Panc1 (cell line): ENCODE results near the gene PTGES.

Experiments
- CTCF ChIP-seq: fragments of 450-650 bp; IDR thresholded peaks from 2 replicates; pipeline ENCODE4 v1.5.1; 2017; ENCODE audit warnings: mild to moderate bottlenecking
- REST ChIP-seq, 2 experiments: IDR thresholded peaks; 2 replicates each; pipeline ENCODE4 v1.6.1; 2011 to 2012; ENCODE audit warnings: low read depth in 2 of 2, control low read depth in 1 of 2, low read length in 1 of 2, mild to moderate bottlenecking in 1 of 2, moderate library complexity in 1 of 2; ENCODE audit not compliant: insufficient read depth in 1 of 2
- SIN3A ChIP-seq: IDR thresholded peaks from 2 replicates; pipeline ENCODE4 v1.6.1; 2012; ENCODE audit warnings: low read depth, mild to moderate bottlenecking, low read length, moderate library complexity, borderline replicate concordance; ENCODE audit not compliant: insufficient read depth
- TCF7L2 ChIP-seq: IDR thresholded peaks from 2 replicates; pipeline ENCODE4 v1.6.1; 2011; ENCODE audit warnings: mild to moderate bottlenecking, low read depth, low read length, inconsistent platforms

- TF ChIP-seq CTCF (no peak), REST (IDR thresholded peaks at IDR 0.05; ENCODE audit: insufficient read depth in 1 of 2, low read depth in 2 of 2, low read length in 1 of 2) (no peak), TCF7L2 (no peak), SIN3A (no peak)
These were observed 29.1 kb upstream of the PTGES start for GRCh38 chr9:129781981-129782380.
